Natural killer cell (primary cell): ENCODE results near the gene C15orf40. TPM values are rescaled to one million over a fixed set of nuclear protein-coding genes. Genes with fewer than 3 reads are reported as not detected.

Experiments
- ATAC-seq, 3 donors: fragments of 150-1000 bp in 2 of 3; fragments of 200-7000 bp in 1 of 3; cut with Tn5 transposase; 1 replicate in 1 of 3; 2 replicates in 2 of 3; pipeline ENCODE4 v1.10.0; 2021; ENCODE audit warnings: mild to moderate bottlenecking in 2 of 3, moderate library complexity in 2 of 3
- DNase-seq, 2 donors: peaks; one replicate each; pipeline versions ENCODE4 v3.0.0 to v3.0.0-alpha.2; 2013 to 2021; ENCODE audit warnings: mixed read lengths in 1 of 2
- H3K27ac ChIP-seq: one replicate; pipeline ENCODE4 v1.5.1; 2013; ENCODE audit warnings: mild to moderate bottlenecking, low read length
- H3K27me3 ChIP-seq: one replicate; pipeline ENCODE4 v1.6.1; 2013; ENCODE audit warnings: low read length; ENCODE audit not compliant: control insufficient read depth, insufficient read depth
- H3K36me3 ChIP-seq: one replicate; pipeline ENCODE4 v1.6.1; 2013; ENCODE audit warnings: low read length; ENCODE audit not compliant: control insufficient read depth, insufficient read depth
- H3K4me1 ChIP-seq: one replicate; pipeline ENCODE4 v1.6.1; 2013; ENCODE audit warnings: low read length; ENCODE audit not compliant: control insufficient read depth, insufficient read depth
- H3K4me3 ChIP-seq: one replicate; pipeline ENCODE4 v1.5.1; 2013; ENCODE audit warnings: low read length
- H3K9me3 ChIP-seq: one replicate; pipeline ENCODE4 v1.6.1; 2013; ENCODE audit warnings: low read length; ENCODE audit not compliant: control insufficient read depth, insufficient read depth
- H3K27ac Mint-ChIP-seq, 2 donors: one replicate each; pipeline ENCODE4 v1.8.0; 2022; ENCODE audit warnings: mild to moderate bottlenecking in 2 of 2, mixed read lengths in 2 of 2, moderate library complexity in 1 of 2
- H3K27me3 Mint-ChIP-seq, 2 donors: one replicate each; pipeline ENCODE4 v1.8.0; 2022; ENCODE audit warnings: low read depth in 2 of 2, mixed read lengths in 2 of 2
- H3K36me3 Mint-ChIP-seq: one replicate; pipeline ENCODE4 v1.8.0; 2022; ENCODE audit warnings: mixed read lengths
- H3K4me1 Mint-ChIP-seq, 2 donors: one replicate each; pipeline ENCODE4 v1.8.0; 2022; ENCODE audit warnings: mixed read lengths in 2 of 2
- H3K4me3 Mint-ChIP-seq: one replicate; pipeline ENCODE4 v1.8.0; 2022; ENCODE audit warnings: mild to moderate bottlenecking, moderate library complexity, mixed read lengths
- H3K9me3 Mint-ChIP-seq, 2 donors: one replicate each; pipeline ENCODE4 v1.8.0; 2022; ENCODE audit warnings: mixed read lengths in 2 of 2
- CTCF ChIP-seq: fragments of 200-600 bp; IDR thresholded peaks from one replicate; pipeline ENCODE4 v1.8.0; 2022; ENCODE audit warnings: antibody characterized with exemption
- WGBS: methylation state at CpG from one replicate; pipeline ENCODE4 v1.1.7; 2013; ENCODE audit warnings: missing lambda C conversion rate; ENCODE audit not compliant: insufficient coverage; 5-methylcytosine and 5-hydroxymethylcytosine counted together
- intact Hi-C: fragments of 100-400 bp; cut with micrococcal nuclease; formaldehyde crosslinking; loops from one replicate; pipeline ENCODE4 v1.14.2; 2022
- total RNA-seq, 4 donors: library from RNA; stranded (reverse); fragments of 120-200 nt in 1 of 4; gene quantifications; one replicate each; pipeline versions ENCODE4 v1.2.3 to v1.2.4, GENCODE V29; 2013 to 2022

Gene C15orf40
- total RNA-seq, 3 donors from 2014 or later (not counting 1 experiment from before 2014, with no cell fraction given) = 12.5 to 16.0 (median 15.1) TPM

- Histone ChIP-seq H3K36me3 (no peaks in the 10 kb centered on the region), H3K4me1 (peaks cover 14% of the 10 kb centered on the region), H3K27ac (no peak overlapping the region), H3K9me3 (no peaks in the 10 kb centered on the region), H3K4me3 (no peak overlapping the region), H3K27me3 (no peaks in the 10 kb centered on the region)
- TF ChIP-seq CTCF = no peak
- H3K9me3 Mint-ChIP-seq = no peaks in the 10 kb centered on the region
- no peak for DNase-seq
- 64% methylated on average over 3 of the region's 3 CpGs for WGBS
- H3K4me1 Mint-ChIP-seq = peaks cover 13% of the 10 kb centered on the region in 2 donors
- no peaks in the 10 kb centered on the region for H3K27me3 Mint-ChIP-seq
- ATAC-seq = no peak
- H3K27ac Mint-ChIP-seq = no peak overlapping the region
- no peak overlapping the region for H3K4me3 Mint-ChIP-seq
- intact Hi-C loops = no loop called here
- H3K36me3 Mint-ChIP-seq = no peaks in the 10 kb centered on the region
Measured at GRCh38 chr15:82970078-82970686, 41.3 kb downstream of the C15orf40 start.

DNA sequence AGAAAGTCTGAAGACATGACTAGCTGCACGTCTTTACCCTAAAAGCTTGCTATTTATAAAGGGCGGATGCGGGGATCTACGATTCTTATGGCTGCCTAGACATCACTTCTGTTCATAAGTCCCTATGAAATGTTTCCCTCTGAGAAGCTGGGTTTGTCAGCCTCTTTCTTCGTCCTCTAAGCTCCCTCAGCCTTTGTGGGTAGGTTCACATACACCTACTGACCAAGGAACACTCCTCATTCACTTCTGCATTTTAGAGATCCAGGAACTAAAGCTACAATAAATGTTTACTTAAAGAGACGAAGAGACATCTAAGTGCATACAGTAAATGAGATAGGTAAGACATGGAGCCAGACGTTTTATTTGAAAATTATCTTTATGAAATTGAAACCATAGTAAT lies 42.1 kb downstream of the C15orf40 start:
- H3K4me3 ChIP-seq = no peak overlapping the region
- Mint-ChIP-seq H3K27ac (no peak overlapping the region), H3K9me3 (no peaks in the 10 kb centered on the region), H3K36me3 (no peaks in the 10 kb centered on the region), H3K27me3 (no peaks in the 10 kb centered on the region), H3K4me3 (no peak overlapping the region), H3K4me1 (peaks cover 13% of the 10 kb centered on the region in 2 donors)
- no peaks in the 10 kb centered on the region for H3K36me3 ChIP-seq
- no peak overlapping the region for H3K27ac ChIP-seq
- DNase-seq (no peak), ATAC-seq (no peak)
- intact Hi-C loops = no loop called here
- no peak for TF ChIP-seq CTCF
- no peaks in the 10 kb centered on the region for H3K27me3 ChIP-seq
- H3K9me3 ChIP-seq = no peaks in the 10 kb centered on the region
- WGBS = 89% methylated on average over 6 of the region's 7 CpGs
- peaks cover 14% of the 10 kb centered on the region for H3K4me1 ChIP-seq

- no peaks in the 10 kb centered on the region for H3K36me3 ChIP-seq
- peaks cover 14% of the 10 kb centered on the region for H3K4me1 ChIP-seq
- ATAC-seq (peak in 1 of 3 donors; percentile 50), DNase-seq (no peak)
- H3K27ac ChIP-seq = no peak overlapping the region
- intact Hi-C loops = no loop called here
- WGBS = 96% methylated on average over 4 of the region's 4 CpGs
- Mint-ChIP-seq H3K27me3 (no peaks in the 10 kb centered on the region), H3K36me3 (no peaks in the 10 kb centered on the region), H3K4me1 (peaks cover 13% of the 10 kb centered on the region in 2 donors), H3K4me3 (no peak overlapping the region), H3K27ac (no peak overlapping the region), H3K9me3 (no peaks in the 10 kb centered on the region)
- no peaks in the 10 kb centered on the region for H3K27me3 ChIP-seq
- no peak for TF ChIP-seq CTCF
- no peaks in the 10 kb centered on the region for H3K9me3 ChIP-seq
- H3K4me3 ChIP-seq = no peak overlapping the region
Measured at GRCh38 chr15:82968066-82968465, 43.4 kb downstream of the C15orf40 start.

DNA sequence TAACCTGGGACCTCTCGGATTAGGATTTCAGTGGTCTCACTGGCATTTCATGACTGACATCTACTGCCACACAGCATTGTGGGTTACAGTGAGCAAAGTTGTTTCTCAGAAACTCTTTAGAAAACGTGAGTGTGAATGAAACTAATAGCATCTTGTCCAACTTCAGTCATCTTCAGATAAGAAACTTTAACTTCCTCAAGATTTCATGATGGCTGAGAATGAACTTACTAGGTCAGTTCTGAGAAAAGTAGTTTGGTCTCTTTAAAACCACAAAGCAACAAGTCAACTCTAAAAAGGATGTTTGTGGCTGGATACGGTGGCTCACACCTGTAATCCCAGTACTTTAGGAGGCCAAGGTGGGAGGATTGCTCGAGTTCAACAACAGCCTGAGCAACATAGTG lies 44.8 kb downstream of the C15orf40 start:
- peak in 2 of 3 donors; percentile 21 to 28 for ATAC-seq
- H3K4me3 Mint-ChIP-seq = no peak overlapping the region

More for the DNA sequence above, 44.8 kb downstream of the C15orf40 start:
- peaks cover 13% of the 10 kb centered on the region in 2 donors for H3K4me1 Mint-ChIP-seq
- Histone ChIP-seq H3K36me3 (no peaks in the 10 kb centered on the region), H3K27me3 (no peaks in the 10 kb centered on the region), H3K9me3 (no peaks in the 10 kb centered on the region), H3K27ac (no peak overlapping the region), H3K4me1 (peaks cover 14% of the 10 kb centered on the region), H3K4me3 (no peak overlapping the region)
- WGBS = 22% methylated on average over 3 of the region's 4 CpGs
- TF ChIP-seq CTCF = no peak
- no peaks in the 10 kb centered on the region for H3K27me3 Mint-ChIP-seq
- H3K36me3 Mint-ChIP-seq = no peaks in the 10 kb centered on the region
- H3K9me3 Mint-ChIP-seq = no peaks in the 10 kb centered on the region
- peak overlapping the region; percentile 5 to 15 for H3K27ac Mint-ChIP-seq
- intact Hi-C loops = no loop called here
- DNase-seq = no peak
